K562 (cell line): ENCODE measurements around the gene LENEP. TPM values are rescaled to one million over a fixed set of nuclear protein-coding genes. Genes with fewer than 3 reads are reported as not detected.

Source experiments
- CREB5 ChIP-seq: fragments of 250-450 bp; sonication (Bioruptor Pico); IDR thresholded peaks from 2 replicates; pipeline ENCODE4 v1.5.0; 2020; ENCODE audit warnings: mild to moderate bottlenecking
- SIX5 ChIP-seq, 2 experiments: IDR thresholded peaks; 2 replicates each; pipeline ENCODE4 v1.6.1; 2011; ENCODE audit warnings: low read length in 2 of 2, borderline replicate concordance in 1 of 2, low read depth in 1 of 2, mild to moderate bottlenecking in 1 of 2, moderate library complexity in 1 of 2; ENCODE audit not compliant: insufficient read depth in 1 of 2
- TFAP4 ChIP-seq: sonication (generic); formaldehyde crosslinking; IDR thresholded peaks from 2 replicates; pipeline ENCODE4 v1.8.0; 2022; ENCODE audit warnings: missing genetic modification reagents, mild to moderate bottlenecking, moderate library complexity, borderline replicate concordance
- XRCC4 ChIP-seq: IDR thresholded peaks from one replicate; pipeline ENCODE4 v1.6.1; 2011; ENCODE audit not compliant: insufficient read depth, insufficient read length; ENCODE audit errors: extremely low read depth
- ZNF253 ChIP-seq: fragments of 250-450 bp; sonication (Bioruptor Pico); conservative IDR thresholded peaks from 2 replicates; pipeline ENCODE4 v1.6.1; 2021; ENCODE audit warnings: mild to moderate bottlenecking
- polyA plus RNA-seq, 8 experiments: library from polyadenylated mRNA; depleted of rRNA in 4 of 8; stranded (reverse) in 5 of 8; unstranded in 3 of 8; fragments of >200 nt; fragmentation: Nextera tagmentation in 2 of 8; fragmentation: Illumina TruSeq in 1 of 8; extraction: Ambion mirVana in 2 of 8; extraction: Trizol in 1 of 8; gene quantifications; 2 replicates each; pipeline versions ENCODE4 v1.2.1 to v1.2.3, GENCODE V29; 2011 to 2014; ENCODE audit warnings: inconsistent platforms in 1 of 8, missing spikeins in 1 of 8
- total RNA-seq, 7 experiments: library from RNA; depleted of rRNA in 6 of 7; stranded (reverse); fragments of >200 nt in 6 of 7; fragmentation: Illumina TruSeq in 2 of 7; extraction: Trizol in 2 of 7; gene quantifications; 2 replicates each; pipeline versions ENCODE4 v1.2.1 to v1.2.3, GENCODE V29; 2011 to 2021; ENCODE audit warnings: low replicate concordance in 1 of 7
- TF ChIP-seq, protein P1 (sequence below), 2 experiments: fragments of 450-650 bp in 1 of 2; sonication (generic) in 1 of 2; formaldehyde crosslinking; conservative IDR thresholded peaks; 2 replicates each; pipeline versions ENCODE4 v1.4.0 to v1.8.1; 2020 to 2022; ENCODE audit warnings: mild to moderate bottlenecking in 1 of 2, missing genetic modification reagents in 1 of 2

The LENEP gene
- total and polyA plus RNA-seq, 9 of the 15 experiments (the other 6 are each of a cell fraction or from before 2014, with no cell fraction given): 0.23 to 0.87 (median 0.67) TPM; not detected in 5

GRCh38 chr1:155039308-155039669 is 45.9 kb downstream of the LENEP start (continued):
- TF ChIP-seq CREB5 (CRISPR knock-in tag) (no peak), SIX5 (IDR thresholded peaks at IDR 0.05; ENCODE audit: borderline replicate concordance in 1 of 2, insufficient read depth in 1 of 2, low read depth in 1 of 2, low read length in 2 of 2) (no peak), TFAP4 (CRISPR knock-in tag) (no peak), XRCC4 (no peak), ZNF253 (CRISPR knock-in tag) (no peak)
- TF ChIP-seq, protein P1, sequence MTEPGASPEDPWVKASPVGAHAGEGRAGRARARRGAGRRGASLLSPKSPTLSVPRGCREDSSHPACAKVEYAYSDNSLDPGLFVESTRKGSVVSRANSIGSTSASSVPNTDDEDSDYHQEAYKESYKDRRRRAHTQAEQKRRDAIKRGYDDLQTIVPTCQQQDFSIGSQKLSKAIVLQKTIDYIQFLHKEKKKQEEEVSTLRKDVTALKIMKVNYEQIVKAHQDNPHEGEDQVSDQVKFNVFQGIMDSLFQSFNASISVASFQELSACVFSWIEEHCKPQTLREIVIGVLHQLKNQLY (CRISPR knock-in tag; conservative IDR thresholded peaks at IDR 0.05): no peak
